ENCODE measurements around the gene FUNDC1.

DNA sequence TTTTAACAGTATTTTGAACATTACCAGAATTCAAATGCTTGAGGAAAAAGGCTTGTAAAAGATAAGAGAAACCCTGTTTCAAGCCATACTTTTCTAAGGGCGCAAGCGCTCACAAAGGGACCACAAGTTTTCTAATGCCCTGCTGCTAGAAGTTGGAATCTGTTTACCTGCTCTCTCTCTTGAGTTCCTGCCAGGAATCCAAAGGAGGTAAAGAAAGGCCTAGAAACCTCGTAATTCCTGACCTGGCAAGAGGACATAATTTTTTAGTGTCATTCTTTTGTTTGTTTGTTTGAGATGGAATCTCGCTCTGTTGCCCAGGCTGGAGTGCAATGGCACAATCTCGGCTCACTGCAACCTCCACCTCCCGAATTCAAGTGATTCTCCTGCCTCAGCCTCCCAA lies 1.4 kb upstream of the FUNDC1 start:
- TF ChIP-seq, protein P1, sequence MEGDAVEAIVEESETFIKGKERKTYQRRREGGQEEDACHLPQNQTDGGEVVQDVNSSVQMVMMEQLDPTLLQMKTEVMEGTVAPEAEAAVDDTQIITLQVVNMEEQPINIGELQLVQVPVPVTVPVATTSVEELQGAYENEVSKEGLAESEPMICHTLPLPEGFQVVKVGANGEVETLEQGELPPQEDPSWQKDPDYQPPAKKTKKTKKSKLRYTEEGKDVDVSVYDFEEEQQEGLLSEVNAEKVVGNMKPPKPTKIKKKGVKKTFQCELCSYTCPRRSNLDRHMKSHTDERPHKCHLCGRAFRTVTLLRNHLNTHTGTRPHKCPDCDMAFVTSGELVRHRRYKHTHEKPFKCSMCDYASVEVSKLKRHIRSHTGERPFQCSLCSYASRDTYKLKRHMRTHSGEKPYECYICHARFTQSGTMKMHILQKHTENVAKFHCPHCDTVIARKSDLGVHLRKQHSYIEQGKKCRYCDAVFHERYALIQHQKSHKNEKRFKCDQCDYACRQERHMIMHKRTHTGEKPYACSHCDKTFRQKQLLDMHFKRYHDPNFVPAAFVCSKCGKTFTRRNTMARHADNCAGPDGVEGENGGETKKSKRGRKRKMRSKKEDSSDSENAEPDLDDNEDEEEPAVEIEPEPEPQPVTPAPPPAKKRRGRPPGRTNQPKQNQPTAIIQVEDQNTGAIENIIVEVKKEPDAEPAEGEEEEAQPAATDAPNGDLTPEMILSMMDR (conservative IDR thresholded peaks at IDR 0.05 in 1 of 2, IDR thresholded peaks at IDR 0.05 in 1 of 2; ENCODE audit: extremely low read depth in 1 of 2, insufficient read depth in 1 of 2, low read depth in 1 of 2, low read length in 2 of 2), result no peak
- no peak for TF ChIP-seq EZH2 (IDR thresholded peaks at IDR 0.05; ENCODE audit: borderline replicate concordance, low read length)

Measured in mammary epithelial cell (primary cell).